ENCODE data around the gene NT5DC1.

NT5DC1 gene

GRCh38 chr6:116246089-116246488 lies 145.4 kb downstream of the NT5DC1 start:
- no peak for DNase-seq (ENCODE audit: low read depth)

- no peak for DNase-seq (ENCODE audit: low read depth)
Measured at GRCh38 chr6:116247285-116247684, 146.6 kb downstream of the NT5DC1 start.

GRCh38 chr6:116248577-116248976 lies 147.9 kb downstream of the NT5DC1 start:
- no peak for DNase-seq (ENCODE audit: low read depth)

GRCh38 chr6:116251568-116252384 lies 151.1 kb downstream of the NT5DC1 start:
- peak; percentile 53 for DNase-seq (ENCODE audit: low read depth)

GRCh38 chr6:116253188-116253504 lies 152.5 kb downstream of the NT5DC1 start:
- DNase-seq (ENCODE audit: low read depth), result no peak

- DNase-seq (ENCODE audit: low read depth), result peak; percentile 88
Measured at GRCh38 chr6:116253505-116254296, 153.0 kb downstream of the NT5DC1 start, which contains the start of gene TSPYL4. Gene TSPYL4, minus strand, starts transcription at chr6:116254075. Its CDS starts 67 bp downstream, at chr6:116254008.

GRCh38 chr6:116254297-116255056 lies 153.8 kb downstream of the NT5DC1 start:
- no peak for DNase-seq (ENCODE audit: low read depth)

GRCh38 chr6:116255246-116255800 lies 154.7 kb downstream of the NT5DC1 start:
- no peak for DNase-seq (ENCODE audit: low read depth)

- no peak for DNase-seq (ENCODE audit: low read depth)
Measured at GRCh38 chr6:116256694-116257093, 156.0 kb downstream of the NT5DC1 start.

GRCh38 chr6:116258520-116258919 lies 157.9 kb downstream of the NT5DC1 start:
- no peak for DNase-seq (ENCODE audit: low read depth)

- DNase-seq (ENCODE audit: low read depth), result no peak
Measured at GRCh38 chr6:116263353-116263752, 162.7 kb downstream of the NT5DC1 start.

GRCh38 chr6:116265041-116265829 lies 164.6 kb downstream of the NT5DC1 start:
- DNase-seq (ENCODE audit: low read depth), result no peak

GRCh38 chr6:116266803-116267202 lies 166.2 kb downstream of the NT5DC1 start:
- DNase-seq (ENCODE audit: low read depth), result no peak

- DNase-seq (ENCODE audit: low read depth), result no peak
Measured at GRCh38 chr6:116267836-116268588, 167.4 kb downstream of the NT5DC1 start.

- DNase-seq (ENCODE audit: low read depth), result peak; percentile 46
Measured at GRCh38 chr6:116268589-116269293, 168.1 kb downstream of the NT5DC1 start.

- DNase-seq (ENCODE audit: low read depth), result no peak
Measured at GRCh38 chr6:116271149-116271708, 170.6 kb downstream of the NT5DC1 start.

- DNase-seq (ENCODE audit: low read depth), result no peak
Measured at GRCh38 chr6:116277124-116277523, 176.5 kb downstream of the NT5DC1 start.

- no peak for DNase-seq (ENCODE audit: low read depth)
Measured at GRCh38 chr6:116278481-116278829, 177.8 kb downstream of the NT5DC1 start.

- DNase-seq (ENCODE audit: low read depth), result no peak
Measured at GRCh38 chr6:116278854-116279231, 178.2 kb downstream of the NT5DC1 start.

Data from GM04504 (cell line).